ENCODE data around the gene SLX4IP. TPM values are rescaled to one million over a fixed set of nuclear protein-coding genes. Genes with fewer than 3 reads are reported as not detected.

Gene SLX4IP
- total RNA-seq, 4 donors from 2014 or later = 6.3 to 8.3 (median 7.4) TPM

DNA sequence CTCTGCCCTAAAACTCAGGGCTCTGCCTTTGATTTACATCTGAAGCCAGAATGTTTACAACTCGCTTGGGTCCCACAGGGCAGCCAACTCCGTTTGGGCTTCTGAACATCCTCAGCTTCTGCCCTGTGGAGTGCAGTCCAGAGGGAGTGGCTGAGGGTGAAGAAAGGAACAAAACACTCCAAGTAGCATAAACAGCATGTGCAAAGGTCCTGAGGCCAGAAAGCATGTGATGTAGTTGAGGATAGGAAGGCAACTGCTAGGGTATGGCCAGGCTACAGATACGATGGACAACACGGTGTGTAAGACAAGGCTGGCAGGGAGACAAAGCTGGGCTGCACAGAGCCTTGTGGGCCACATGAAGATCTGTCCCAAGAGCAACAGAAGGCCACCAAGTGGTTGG is 226.2 kb downstream of the SLX4IP start:
- TF ChIP-seq, protein P1, sequence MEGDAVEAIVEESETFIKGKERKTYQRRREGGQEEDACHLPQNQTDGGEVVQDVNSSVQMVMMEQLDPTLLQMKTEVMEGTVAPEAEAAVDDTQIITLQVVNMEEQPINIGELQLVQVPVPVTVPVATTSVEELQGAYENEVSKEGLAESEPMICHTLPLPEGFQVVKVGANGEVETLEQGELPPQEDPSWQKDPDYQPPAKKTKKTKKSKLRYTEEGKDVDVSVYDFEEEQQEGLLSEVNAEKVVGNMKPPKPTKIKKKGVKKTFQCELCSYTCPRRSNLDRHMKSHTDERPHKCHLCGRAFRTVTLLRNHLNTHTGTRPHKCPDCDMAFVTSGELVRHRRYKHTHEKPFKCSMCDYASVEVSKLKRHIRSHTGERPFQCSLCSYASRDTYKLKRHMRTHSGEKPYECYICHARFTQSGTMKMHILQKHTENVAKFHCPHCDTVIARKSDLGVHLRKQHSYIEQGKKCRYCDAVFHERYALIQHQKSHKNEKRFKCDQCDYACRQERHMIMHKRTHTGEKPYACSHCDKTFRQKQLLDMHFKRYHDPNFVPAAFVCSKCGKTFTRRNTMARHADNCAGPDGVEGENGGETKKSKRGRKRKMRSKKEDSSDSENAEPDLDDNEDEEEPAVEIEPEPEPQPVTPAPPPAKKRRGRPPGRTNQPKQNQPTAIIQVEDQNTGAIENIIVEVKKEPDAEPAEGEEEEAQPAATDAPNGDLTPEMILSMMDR (IDR thresholded peaks at IDR 0.05) = no peak
- no peak for TF ChIP-seq POLR2A (IDR thresholded peaks at IDR 0.05)
- intact Hi-C loops (cut with DNase I) = no loop called here
- Histone ChIP-seq H3K9me3 (no peaks in the 10 kb centered on the region), H3K4me1 (peaks cover 58 to 98% of the 10 kb centered on the region in 2 donors), H3K4me3 (replicated peaks in 1 of 3) (no peak overlapping the region), H3K36me3 (peaks cover 3 to 12% of the 10 kb centered on the region in 2 donors), H3K27me3 (no peaks in the 10 kb centered on the region), H3K27ac (peak overlapping the region; percentile 36 to 93 (median 86))
- 80 to 93% methylated on average over 4 of the region's 4 CpGs for WGBS, 2 donors
- no peak for DNase-seq

DNA sequence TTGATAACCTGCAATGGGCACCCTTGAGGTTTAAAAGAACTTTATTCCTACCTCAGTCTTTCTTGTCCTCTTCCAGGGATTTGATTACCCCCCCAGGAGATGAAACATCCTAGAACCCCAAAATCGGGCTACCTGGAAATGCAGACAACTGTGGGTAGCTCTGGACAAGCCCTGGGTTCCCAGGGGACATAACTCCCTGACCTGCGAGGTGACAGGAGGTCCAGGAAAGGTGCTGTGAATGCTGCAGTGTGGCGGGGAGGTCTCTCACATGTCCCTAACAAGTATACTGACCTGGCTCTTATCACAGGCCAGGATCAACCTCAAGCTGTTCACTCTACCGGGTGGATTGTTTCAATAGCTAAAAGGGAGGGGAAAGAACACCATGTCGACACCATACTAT is 227.0 kb downstream of the SLX4IP start:
- Histone ChIP-seq H3K27me3 (no peaks in the 10 kb centered on the region), H3K4me1 (peaks cover 63 to 98% of the 10 kb centered on the region in 2 donors), H3K4me3 (replicated peaks in 1 of 3) (no peak overlapping the region), H3K36me3 (peaks cover 3 to 12% of the 10 kb centered on the region in 2 donors), H3K27ac (peak overlapping the region in 2 of 3 donors; percentile 86 to 93), H3K9me3 (no peaks in the 10 kb centered on the region)
- DNase-seq = no peak
- intact Hi-C loops (cut with DNase I) = no loop called here
- WGBS, 2 donors = 68 to 76% methylated on average over 5 of the region's 5 CpGs
- TF ChIP-seq, protein P1 (IDR thresholded peaks at IDR 0.05) = no peak
- TF ChIP-seq POLR2A (IDR thresholded peaks at IDR 0.05) = no peak

DNA sequence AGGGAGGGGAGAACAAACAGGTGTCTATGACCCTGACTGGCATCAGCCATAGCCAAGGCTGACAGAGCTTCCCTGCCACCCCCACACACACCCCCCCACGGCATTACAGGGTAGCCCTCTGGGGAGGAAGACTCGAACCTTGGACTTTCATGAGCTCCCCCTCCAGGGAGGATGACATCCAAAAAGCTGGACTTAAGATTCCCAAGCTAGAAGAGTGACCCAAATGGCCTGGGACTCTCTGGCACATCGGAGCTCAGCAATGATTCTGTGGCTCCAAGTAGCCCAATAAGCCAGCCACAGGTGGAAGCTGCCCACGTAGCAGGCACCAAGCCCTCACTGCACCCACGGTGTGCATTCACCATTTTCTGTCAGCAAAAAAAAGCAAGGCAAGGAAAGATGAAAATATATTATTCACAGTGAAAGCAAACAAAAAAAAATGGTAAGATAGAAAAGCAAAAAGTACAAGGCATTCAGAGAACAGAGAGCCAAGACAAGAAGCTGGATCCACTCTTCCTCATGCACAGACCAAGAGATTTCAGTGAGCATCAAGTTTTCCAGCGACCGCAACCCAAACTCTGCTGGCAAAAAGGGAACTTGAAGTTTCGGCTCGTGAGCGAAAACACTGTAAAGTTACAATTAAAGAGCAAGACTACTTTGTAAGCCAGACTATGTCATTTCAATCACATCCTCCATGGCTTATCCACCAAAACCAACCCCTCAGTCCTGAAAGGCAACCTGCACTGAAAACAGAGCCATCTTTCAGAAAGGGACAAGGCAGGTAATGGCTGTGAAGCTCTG is 227.8 kb downstream of the SLX4IP start:
- Histone ChIP-seq H3K27me3 (no peaks in the 10 kb centered on the region), H3K36me3 (peaks cover 3 to 12% of the 10 kb centered on the region in 2 donors), H3K27ac (peak overlapping the region in 2 of 3 donors; percentile 86 to 93), H3K4me3 (replicated peaks in 1 of 3) (no peak overlapping the region), H3K4me1 (peaks cover 62 to 98% of the 10 kb centered on the region in 2 donors), H3K9me3 (no peaks in the 10 kb centered on the region)
- intact Hi-C loops (cut with DNase I) = no loop called here
- DNase-seq = no peak
- 79 to 82% methylated on average over 10 of the region's 10 CpGs for WGBS, 2 donors
- TF ChIP-seq POLR2A (IDR thresholded peaks at IDR 0.05) = no peak
- TF ChIP-seq, protein P1 (IDR thresholded peaks at IDR 0.05) = no peak

DNA sequence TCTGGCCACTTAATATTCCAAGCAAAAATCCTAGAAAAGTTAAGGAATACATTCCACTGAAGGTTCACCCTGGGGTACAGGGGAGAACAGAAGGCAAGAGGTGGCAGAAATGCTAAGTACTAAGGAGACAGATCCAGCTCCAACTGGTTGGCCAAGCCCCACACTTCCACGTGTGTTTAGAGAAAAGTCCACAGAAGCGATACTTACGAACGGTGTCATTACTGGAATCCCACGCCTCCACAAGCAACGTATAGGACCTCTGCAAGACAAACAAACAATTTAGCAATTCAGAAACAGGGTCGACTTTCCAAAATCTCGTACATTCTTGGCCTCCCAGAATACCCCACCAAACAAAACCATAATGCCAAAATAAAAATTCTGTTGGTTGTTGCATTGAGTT is 228.7 kb downstream of the SLX4IP start:
- H3K36me3 ChIP-seq = peaks cover 3 to 6% of the 10 kb centered on the region in 2 donors
- DNase-seq = no peak
- H3K4me1 ChIP-seq = peaks cover 62 to 97% of the 10 kb centered on the region in 2 donors
- intact Hi-C loops (cut with DNase I) = no loop called here
- no peak overlapping the region for H3K4me3 ChIP-seq (replicated peaks in 1 of 3)
- no peaks in the 10 kb centered on the region for H3K9me3 ChIP-seq
- 83 to 87% methylated on average over 8 of the region's 8 CpGs for WGBS, 2 donors
- TF ChIP-seq POLR2A (IDR thresholded peaks at IDR 0.05) = no peak
- TF ChIP-seq, protein P1 (IDR thresholded peaks at IDR 0.05) = no peak
- peak overlapping the region in 1 of 3 donors; percentile 86 for H3K27ac ChIP-seq
- no peaks in the 10 kb centered on the region for H3K27me3 ChIP-seq

DNA sequence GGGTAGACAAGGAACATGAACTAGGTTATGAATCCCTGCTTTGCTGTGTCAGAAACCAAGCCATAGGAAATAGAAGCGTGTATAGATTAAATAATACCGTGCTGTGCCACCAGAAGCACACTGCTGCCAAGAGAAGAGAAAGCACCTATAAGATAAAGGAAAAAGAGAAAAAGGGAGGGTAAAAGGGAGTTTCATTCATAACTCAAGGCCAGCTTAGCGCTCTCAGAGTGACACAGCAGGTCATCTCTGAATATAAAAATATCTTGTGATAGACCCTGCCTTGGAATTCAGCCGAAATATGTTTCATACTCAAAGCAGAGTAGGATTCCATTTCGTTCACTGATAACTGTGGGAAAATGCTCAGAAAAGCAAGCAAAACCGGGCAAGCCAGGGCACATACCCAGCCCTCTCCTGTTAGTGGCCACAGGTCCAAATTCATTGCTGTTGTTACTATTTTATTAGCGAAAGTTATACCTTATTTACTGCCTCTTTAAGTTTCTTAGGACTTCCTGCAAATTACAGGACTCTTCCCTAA is 230.0 kb downstream of the SLX4IP start:
- TF ChIP-seq, protein P1 (IDR thresholded peaks at IDR 0.05) = no peak
- no peak for TF ChIP-seq POLR2A (IDR thresholded peaks at IDR 0.05)
- no peak for DNase-seq
- Histone ChIP-seq H3K36me3 (peaks cover 3 to 6% of the 10 kb centered on the region in 2 donors), H3K4me3 (replicated peaks in 1 of 3) (no peak overlapping the region), H3K4me1 (peaks cover 62 to 95% of the 10 kb centered on the region in 2 donors), H3K9me3 (no peaks in the 10 kb centered on the region), H3K27me3 (no peaks in the 10 kb centered on the region), H3K27ac (peak overlapping the region; percentile 14 to 99 (median 60))
- intact Hi-C loops (cut with DNase I) = no loop called here
- 69% methylated on average over 7 of the region's 7 CpGs for whole genome bisulfite sequencing, 2 donors
